GM10266 (cell line): ENCODE measurements around the gene PTPN5.
"Not testable (repeated sequence)": the region's sequence is repeated elsewhere in the genome, so short reads cannot be mapped to it uniquely, and the experiment has no call there.

Experiments
- DNase-seq: peaks from one replicate; pipeline ENCODE4 v3.0.0; 2012; ENCODE audit errors: extremely low spot score
- TF ChIP-seq, protein P1 (sequence below): IDR thresholded peaks from 2 replicates; pipeline ENCODE4 v1.5.1; 2012; ENCODE audit warnings: mild to moderate bottlenecking, low read depth; ENCODE audit not compliant: control insufficient read depth, insufficient read depth; ENCODE audit errors: missing control alignments

The PTPN5 gene

DNA sequence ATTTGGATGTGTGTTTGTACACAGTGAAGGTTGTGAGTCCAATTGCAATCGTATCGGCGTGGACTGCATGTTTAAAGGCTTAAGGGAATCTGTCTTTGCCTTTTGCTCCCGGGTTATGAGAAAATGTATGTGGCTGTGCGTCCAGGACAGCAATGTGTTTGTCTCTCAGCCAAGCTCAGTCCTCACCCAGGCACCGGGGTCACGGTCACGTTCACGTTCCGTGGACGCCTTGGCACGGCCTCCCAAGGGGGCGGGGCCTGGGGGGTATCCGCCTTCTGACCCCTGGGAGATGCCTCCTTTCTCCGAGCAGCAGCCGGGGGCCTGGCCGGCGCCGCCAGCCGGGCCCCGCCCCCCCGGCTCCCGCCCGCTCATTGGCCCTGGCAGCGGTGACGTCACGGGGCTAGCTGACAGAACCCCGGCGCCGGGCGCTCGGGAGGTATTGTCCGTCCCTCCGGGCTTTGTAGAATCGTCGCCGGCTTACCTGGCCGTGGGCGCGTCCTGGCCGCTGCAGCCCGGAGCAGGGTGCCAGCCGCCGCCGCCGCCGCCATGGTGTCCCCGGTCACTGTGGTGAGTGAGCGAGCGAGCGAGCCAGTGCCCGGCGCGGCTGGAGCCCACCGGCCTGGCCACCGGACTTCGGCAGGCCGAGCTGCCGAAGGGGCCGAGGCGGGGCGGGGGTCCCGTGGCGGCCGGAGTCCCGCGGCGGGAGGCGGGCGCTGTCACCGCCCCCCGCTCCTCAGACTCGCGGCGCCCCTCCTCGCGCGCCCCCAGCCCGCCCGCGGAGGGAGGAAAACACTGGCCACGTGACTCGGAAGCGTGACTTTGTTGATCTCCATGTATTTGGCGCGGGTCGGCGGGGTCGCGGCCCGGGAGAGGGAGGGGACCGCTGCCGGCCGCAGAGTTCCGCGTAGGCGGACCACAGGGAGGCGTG, 93.0 kb downstream of the PTPN5 start, which contains the start of gene TMEM86A:
TMEM86A (plus strand) TSS at position 439 of the 928 bp plus-strand sequence; CDS start at position 547, 108 bp downstream.
- peak; percentile 95 for DNase-seq
- TF ChIP-seq, protein P1, sequence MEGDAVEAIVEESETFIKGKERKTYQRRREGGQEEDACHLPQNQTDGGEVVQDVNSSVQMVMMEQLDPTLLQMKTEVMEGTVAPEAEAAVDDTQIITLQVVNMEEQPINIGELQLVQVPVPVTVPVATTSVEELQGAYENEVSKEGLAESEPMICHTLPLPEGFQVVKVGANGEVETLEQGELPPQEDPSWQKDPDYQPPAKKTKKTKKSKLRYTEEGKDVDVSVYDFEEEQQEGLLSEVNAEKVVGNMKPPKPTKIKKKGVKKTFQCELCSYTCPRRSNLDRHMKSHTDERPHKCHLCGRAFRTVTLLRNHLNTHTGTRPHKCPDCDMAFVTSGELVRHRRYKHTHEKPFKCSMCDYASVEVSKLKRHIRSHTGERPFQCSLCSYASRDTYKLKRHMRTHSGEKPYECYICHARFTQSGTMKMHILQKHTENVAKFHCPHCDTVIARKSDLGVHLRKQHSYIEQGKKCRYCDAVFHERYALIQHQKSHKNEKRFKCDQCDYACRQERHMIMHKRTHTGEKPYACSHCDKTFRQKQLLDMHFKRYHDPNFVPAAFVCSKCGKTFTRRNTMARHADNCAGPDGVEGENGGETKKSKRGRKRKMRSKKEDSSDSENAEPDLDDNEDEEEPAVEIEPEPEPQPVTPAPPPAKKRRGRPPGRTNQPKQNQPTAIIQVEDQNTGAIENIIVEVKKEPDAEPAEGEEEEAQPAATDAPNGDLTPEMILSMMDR = no peak

DNA sequence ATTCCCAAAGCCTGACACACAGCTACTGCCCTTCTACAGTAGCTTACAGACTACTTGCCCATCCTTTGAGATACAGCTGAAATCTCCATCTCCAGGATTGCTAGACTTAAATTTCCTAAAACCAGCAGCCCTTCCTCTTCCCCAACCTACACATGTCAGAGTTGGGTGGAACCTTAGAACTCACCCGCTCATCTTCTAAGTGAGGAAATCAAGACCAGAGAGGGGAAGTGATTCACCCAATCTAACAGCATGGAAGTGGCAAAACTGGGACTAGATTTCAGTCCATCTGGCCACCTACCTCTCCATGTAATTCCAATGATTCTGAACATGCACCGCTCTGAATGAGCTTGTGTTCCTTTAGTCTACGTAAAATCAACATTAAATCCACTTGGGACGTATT, 94.0 kb downstream of the PTPN5 start:
- TF ChIP-seq, protein P1 = no peak
- DNase-seq = no peak

DNA sequence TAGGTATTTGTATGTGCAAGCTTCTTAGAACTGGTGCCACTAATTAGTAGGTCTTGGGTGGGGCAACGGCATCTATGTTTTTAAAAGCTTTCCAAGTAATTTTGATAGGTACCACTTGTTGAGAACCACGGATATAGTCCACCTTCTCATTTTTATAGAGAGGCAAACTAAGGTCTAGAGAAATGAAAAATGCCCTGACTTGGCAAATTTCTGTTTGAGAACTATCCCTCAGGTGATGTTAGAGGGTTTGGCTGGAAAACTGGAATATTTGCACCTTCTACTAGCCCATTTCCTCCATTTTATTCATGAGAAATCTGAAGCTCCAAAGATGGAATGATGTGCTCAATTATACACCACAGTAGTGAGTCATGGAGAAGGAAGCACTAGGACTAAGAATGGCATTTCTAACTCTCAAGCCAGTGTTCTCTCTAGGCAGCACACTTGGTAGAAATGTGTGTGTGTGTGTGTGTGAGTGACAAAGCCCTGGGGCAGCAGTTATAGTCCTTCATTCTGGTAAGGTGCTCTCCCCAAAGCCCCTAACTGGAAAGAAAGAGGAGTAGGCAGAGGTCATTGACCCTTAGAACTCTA, 94.9 kb downstream of the PTPN5 start:
- TF ChIP-seq, protein P1 = no peak
- no peak for DNase-seq

DNA sequence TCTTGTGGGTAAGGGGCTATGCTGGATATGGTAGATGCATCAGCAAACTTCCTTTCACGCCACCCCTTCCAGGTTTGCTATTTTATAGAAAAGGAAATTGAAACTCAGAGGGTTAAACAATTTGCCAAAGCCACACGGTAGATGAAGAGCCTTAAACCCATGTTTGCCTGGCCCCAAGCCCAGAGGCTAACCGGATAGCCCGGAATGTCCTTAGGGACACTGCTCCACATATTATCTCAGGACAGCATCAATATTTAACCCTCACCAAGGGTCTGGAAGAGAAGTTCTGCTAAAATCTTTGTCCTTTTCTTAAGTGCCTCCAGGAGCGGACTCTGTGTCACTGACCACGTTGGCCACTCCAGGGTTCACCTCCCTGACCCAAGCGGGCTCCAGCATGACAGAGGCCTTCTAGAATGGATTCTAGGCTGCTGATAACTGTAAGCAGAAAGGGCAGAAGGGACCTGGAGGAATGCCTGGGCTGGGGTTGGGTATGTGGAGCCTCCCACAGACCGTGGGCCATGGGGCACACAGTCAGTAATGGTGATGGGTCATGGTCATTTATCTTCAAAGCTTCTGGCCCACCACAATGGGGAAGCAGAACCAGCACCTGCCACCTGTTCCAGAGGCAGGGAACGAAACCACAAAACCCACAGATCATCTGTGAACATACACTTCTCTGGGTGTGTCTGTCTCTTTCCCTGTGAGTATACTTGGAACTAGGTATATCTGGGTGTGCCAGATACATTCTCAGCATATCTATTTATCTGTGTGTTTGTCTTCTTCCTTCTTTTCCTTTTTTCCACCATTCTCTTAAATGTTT, 98.4 kb downstream of the PTPN5 start:
- DNase-seq = no peak
- TF ChIP-seq, protein P1 = no peak

DNA sequence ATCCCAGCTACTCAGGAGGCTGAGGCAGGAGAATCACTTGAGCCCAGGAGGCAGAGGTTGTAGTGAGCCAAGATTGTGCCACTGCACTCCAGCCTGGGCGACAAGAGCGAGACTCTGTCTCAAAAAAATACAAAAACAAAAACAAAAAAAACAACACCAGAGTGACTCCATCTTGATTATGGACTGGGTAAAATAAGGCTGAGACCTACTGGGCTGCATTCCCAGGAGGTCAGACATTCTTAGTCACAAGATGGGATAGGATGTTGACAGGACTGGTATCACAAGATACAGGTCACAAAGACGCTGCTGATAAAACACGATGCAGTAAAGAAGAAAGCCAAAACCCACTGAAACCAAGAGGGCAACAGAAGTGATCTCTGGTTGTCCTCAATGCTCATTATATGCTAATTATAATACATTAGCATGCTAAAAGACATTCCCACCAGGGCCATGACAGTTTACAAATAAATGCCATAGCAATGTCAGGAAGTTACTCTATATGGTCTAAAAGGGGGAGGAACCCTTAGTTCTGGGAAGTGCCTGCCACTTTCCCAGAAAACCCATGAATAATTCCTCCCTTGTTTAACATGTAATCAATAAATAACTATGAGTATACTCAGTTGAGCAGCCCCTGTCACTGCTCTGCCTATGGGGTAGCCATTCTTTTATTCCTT, 100.0 kb downstream of the PTPN5 start:
- DNase-seq = not testable (repeated sequence)

DNA sequence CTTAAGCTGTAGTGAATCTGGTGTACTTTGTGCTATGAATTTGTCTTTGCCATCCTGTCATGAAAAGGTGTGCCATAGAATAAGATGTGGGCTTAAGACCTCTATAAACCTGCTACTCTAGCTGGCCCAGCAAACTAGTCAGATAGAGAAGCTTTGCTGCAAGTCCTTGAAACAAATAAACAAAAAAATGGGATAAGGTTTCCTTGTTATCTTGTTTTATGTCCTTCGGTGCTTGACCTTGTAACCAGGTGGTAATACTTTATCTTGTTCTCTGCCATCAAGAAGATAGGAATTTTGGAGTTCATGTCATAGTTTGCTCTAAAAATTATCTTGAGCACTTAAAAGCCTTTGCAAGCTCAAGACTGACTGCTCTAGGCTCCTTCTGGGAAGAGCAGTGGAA, 107.3 kb downstream of the PTPN5 start:
- TF ChIP-seq, protein P1 = no peak
- no peak for DNase-seq

DNA sequence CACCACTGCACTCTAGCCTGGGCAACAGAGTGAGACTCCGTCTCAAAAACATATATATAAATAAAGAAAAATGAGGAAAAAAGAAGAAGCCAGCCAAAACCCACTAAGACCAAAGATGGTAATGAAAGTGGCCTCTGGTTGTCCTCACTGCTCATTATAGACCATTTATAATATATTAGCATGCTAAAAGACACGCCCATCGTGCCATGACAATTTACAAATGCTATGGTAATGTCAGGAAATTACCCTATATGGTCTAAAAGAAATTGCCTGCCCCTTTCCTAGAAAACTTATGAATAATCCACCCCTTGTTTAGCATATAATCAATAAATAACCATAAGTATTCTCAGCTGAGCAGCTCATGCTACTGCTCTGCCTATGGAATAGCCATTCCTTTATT, 109.1 kb downstream of the PTPN5 start:
- DNase-seq = no peak
- TF ChIP-seq, protein P1 = no peak

DNA sequence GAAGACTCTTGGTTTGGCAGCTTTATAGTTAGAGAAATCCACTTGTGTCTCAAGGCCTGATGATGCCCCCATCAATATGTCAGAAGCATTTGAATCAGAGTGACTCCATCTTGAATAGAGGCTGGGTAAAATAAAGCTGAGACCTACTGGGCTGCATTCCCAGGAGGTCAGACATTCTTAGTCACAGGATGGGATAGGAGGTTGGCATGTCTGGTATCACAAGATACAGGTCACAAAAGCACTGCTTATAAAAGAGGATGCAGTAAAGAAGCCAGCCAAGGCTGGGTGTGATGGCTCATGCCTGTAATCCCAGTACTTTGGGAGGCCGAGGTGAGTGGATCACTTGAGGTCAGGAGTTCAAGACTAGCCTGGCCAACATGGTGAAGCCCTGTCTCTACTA, 109.6 kb downstream of the PTPN5 start:
- DNase-seq = not testable (repeated sequence)
